CD14-positive monocyte (primary cell): ENCODE results near the gene CELF5. TPM values are rescaled to one million over a fixed set of nuclear protein-coding genes. Genes with fewer than 3 reads are reported as not detected.

ENCODE experiments used
- DNase-seq, 3 donors: peaks; one replicate each; pipeline ENCODE4 v3.0.0-alpha.2; 2011 to 2022
- H2AFZ ChIP-seq: 2 replicates; pipeline ENCODE4 v1.6.0; 2012; ENCODE audit warnings: mild to moderate bottlenecking, low read depth, low read length, inconsistent platforms; ENCODE audit not compliant: insufficient read depth, poor library complexity, severe bottlenecking
- H3K27ac ChIP-seq, 2 donors: 1 replicate in 1 of 2; 2 replicates in 1 of 2; pipeline ENCODE4 v1.5.1; 2012 to 2013; ENCODE audit warnings: low read length in 2 of 2, control low read depth in 1 of 2, inconsistent platforms in 1 of 2, low read depth in 1 of 2, mild to moderate bottlenecking in 1 of 2
- H3K27me3 ChIP-seq, 2 donors: one replicate each; pipeline versions ENCODE4 v1.6.0 to v1.6.1; 2011 to 2013; ENCODE audit warnings: low read length in 2 of 2; ENCODE audit not compliant: control insufficient read depth in 2 of 2, insufficient read depth in 2 of 2
- H3K36me3 ChIP-seq, 2 donors: replicated peaks in 1 of 2; 1 replicate in 1 of 2; 2 replicates in 1 of 2; pipeline versions ENCODE4 v1.5.1 to v1.6.1; 2012 to 2013; ENCODE audit warnings: low read length in 2 of 2, control low read depth in 1 of 2, inconsistent platforms in 1 of 2, mild to moderate bottlenecking in 1 of 2; ENCODE audit not compliant: insufficient read depth in 2 of 2, control insufficient read depth in 1 of 2
- H3K4me1 ChIP-seq, 2 donors: 1 replicate in 1 of 2; 2 replicates in 1 of 2; pipeline versions ENCODE4 v1.5.1 to v1.6.1; 2012 to 2013; ENCODE audit warnings: low read length in 2 of 2, control low read depth in 1 of 2, inconsistent platforms in 1 of 2, mild to moderate bottlenecking in 1 of 2, moderate library complexity in 1 of 2; ENCODE audit not compliant: insufficient read depth in 2 of 2, control insufficient read depth in 1 of 2
- H3K4me2 ChIP-seq: replicated peaks from 2 replicates; pipeline ENCODE3; 2012; ENCODE audit warnings: low read length, moderate library complexity, mild to moderate bottlenecking; ENCODE audit not compliant: poor library complexity, severe bottlenecking; ENCODE audit errors: extremely low read depth
- H3K4me3 ChIP-seq, 3 experiments: fragments of 200-600 bp in 1 of 3; sonication (generic) in 1 of 3; replicated peaks in 1 of 3; 1 replicate in 2 of 3; 2 replicates in 1 of 3; pipeline ENCODE4 v1.5.1; 2011 to 2013; ENCODE audit warnings: low read length in 3 of 3, mild to moderate bottlenecking in 3 of 3, control low read depth in 2 of 3, low read depth in 2 of 3, inconsistent platforms in 1 of 3, moderate library complexity in 1 of 3
- H3K79me2 ChIP-seq: 2 replicates; pipeline ENCODE4 v1.6.0; 2012; ENCODE audit warnings: mild to moderate bottlenecking, control low read depth, inconsistent platforms, low read length, moderate library complexity; ENCODE audit not compliant: insufficient read depth
- H3K9ac ChIP-seq: 2 replicates; pipeline ENCODE4 v1.6.0; 2017; ENCODE audit warnings: low read length, mild to moderate bottlenecking; ENCODE audit not compliant: insufficient read depth, poor library complexity, severe bottlenecking
- H3K9me3 ChIP-seq, 2 donors: replicated peaks in 1 of 2; 1 replicate in 1 of 2; 2 replicates in 1 of 2; pipeline versions ENCODE4 v1.5.1 to v1.6.1; 2012 to 2013; ENCODE audit warnings: low read length in 2 of 2, control low read depth in 1 of 2; ENCODE audit not compliant: control insufficient read depth in 1 of 2, insufficient read depth in 1 of 2
- H4K20me1 ChIP-seq: 2 replicates; pipeline ENCODE4 v1.6.0; 2012; ENCODE audit warnings: mild to moderate bottlenecking, low read length, control low read depth, moderate library complexity; ENCODE audit not compliant: insufficient read depth
- H3K27ac Mint-ChIP-seq, 7 donors: one replicate each; pipeline ENCODE4 v1.8.0; 2020; ENCODE audit warnings: mild to moderate bottlenecking in 7 of 7, mixed read lengths in 7 of 7, moderate library complexity in 6 of 7, inconsistent platforms in 2 of 7
- H3K27me3 Mint-ChIP-seq, 3 donors: one replicate each; pipeline ENCODE4 v1.8.0; 2021 to 2022; ENCODE audit warnings: low read depth in 3 of 3, mild to moderate bottlenecking in 3 of 3, mixed read lengths in 3 of 3, moderate library complexity in 3 of 3, inconsistent platforms in 1 of 3
- H3K36me3 Mint-ChIP-seq, 2 donors: one replicate each; pipeline ENCODE4 v1.8.0; 2020; ENCODE audit warnings: mixed read lengths in 2 of 2, inconsistent platforms in 1 of 2, mild to moderate bottlenecking in 1 of 2
- H3K4me1 Mint-ChIP-seq: one replicate; pipeline ENCODE4 v1.8.0; 2020; ENCODE audit warnings: mild to moderate bottlenecking, mixed read lengths
- H3K4me3 Mint-ChIP-seq, 2 donors: one replicate each; pipeline ENCODE4 v1.8.0; 2020; ENCODE audit warnings: mild to moderate bottlenecking in 2 of 2, mixed read lengths in 2 of 2, moderate library complexity in 1 of 2
- H3K9me3 Mint-ChIP-seq, 7 donors: one replicate each; pipeline ENCODE4 v1.8.0; 2020 to 2022; ENCODE audit warnings: mixed read lengths in 7 of 7, mild to moderate bottlenecking in 6 of 7, moderate library complexity in 6 of 7, inconsistent platforms in 2 of 7
- WGBS: methylation state at CpG from one replicate; pipeline ENCODE4 v1.1.5; 2013; ENCODE audit warnings: missing lambda C conversion rate; ENCODE audit not compliant: insufficient coverage; 5-methylcytosine and 5-hydroxymethylcytosine counted together
- intact Hi-C, 2 donors: fragments of 100-400 bp; cut with micrococcal nuclease; formaldehyde crosslinking; loops; one replicate each; pipeline versions ENCODE4 v1.15.0 to v1.15.1; 2023
- polyA plus RNA-seq, 3 donors: library from polyadenylated mRNA; depleted of rRNA in 1 of 3; unstranded in 2 of 3; stranded (reverse) in 1 of 3; fragments of 300-500 nt in 2 of 3; fragments of >200 nt in 1 of 3; fragmentation: Illumina TruSeq in 2 of 3; gene quantifications; 1 replicate in 2 of 3; 2 replicates in 1 of 3; pipeline ENCODE4 v1.2.3, GENCODE V29; 2012 to 2021
- TF ChIP-seq, protein P1 (sequence below): fragments of 200-600 bp; IDR thresholded peaks from one replicate; pipeline ENCODE4 v1.8.0; 2022; ENCODE audit warnings: antibody characterized with exemption, mild to moderate bottlenecking

The CELF5 gene
- polyA plus RNA-seq, 3 donors = not detected

DNA sequence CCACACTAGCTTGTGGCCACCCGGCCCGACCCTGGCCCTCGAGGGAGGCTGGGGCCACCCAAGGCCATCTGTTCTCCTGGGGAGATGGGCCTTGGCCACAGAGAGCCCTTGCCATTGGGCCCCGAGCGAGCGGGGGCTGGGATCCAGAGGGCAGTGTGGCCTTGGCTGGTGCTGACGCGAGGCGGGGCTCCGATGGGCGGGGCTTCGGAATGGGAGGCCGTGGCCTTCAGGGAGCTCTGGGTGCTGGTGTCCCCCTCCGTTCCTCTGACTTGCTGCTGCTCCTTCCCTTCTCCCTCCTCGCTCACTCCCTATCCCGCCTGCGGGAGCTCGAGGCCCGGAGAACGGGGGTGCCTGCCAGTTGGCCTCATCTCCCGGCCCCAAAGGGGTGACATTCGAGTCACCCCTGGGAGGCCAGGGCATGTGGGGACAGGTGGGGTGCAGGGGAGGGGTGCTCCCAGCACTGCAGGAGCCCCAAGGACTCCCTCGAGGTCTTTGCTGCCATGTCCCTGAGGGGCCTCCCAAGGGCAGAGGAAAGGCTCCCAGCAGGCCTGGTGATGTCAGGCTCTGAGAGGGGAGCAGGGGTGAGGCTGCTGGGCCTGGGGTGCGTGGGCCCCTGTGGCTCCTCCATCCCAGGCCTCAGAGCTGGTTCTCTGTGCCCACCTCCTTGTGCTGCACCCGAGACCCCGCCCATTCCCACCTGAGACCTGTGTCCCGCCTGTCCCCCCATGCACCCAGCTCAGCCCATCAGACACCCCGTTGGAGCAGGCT, 34.6 kb upstream of the CELF5 start:
- Mint-ChIP-seq H3K4me1 (peaks cover 55% of the 10 kb centered on the region), H3K27me3 (peaks cover 0 to 4% (median 0%) of the 10 kb centered on the region in 3 donors), H3K4me3 (no peak overlapping the region), H3K9me3 (peaks cover 0 to 3% (median 0%) of the 10 kb centered on the region in 7 donors), H3K27ac (peak overlapping the region in 3 of 7 donors; percentile 25 to 92 (median 83)), H3K36me3 (peaks cover 11 to 29% of the 10 kb centered on the region in 2 donors)
- Histone ChIP-seq H2AFZ (no peak overlapping the region), H3K79me2 (peaks cover 71% of the 10 kb centered on the region), H3K9ac (peak overlapping the region; percentile 21), H3K27me3 (no peaks in the 10 kb centered on the region), H3K4me1 (peaks cover 54 to 60% of the 10 kb centered on the region in 2 donors), H3K9me3 (no peaks in the 10 kb centered on the region), H3K4me3 (peak overlapping the region in 1 of 3 experiments; percentile 71), H3K36me3 (peaks cover 6 to 13% of the 10 kb centered on the region in 2 donors), H4K20me1 (peaks cover 50% of the 10 kb centered on the region), H3K4me2 (peak overlapping the region; percentile 99), H3K27ac (peak overlapping the region in 1 of 2 donors; percentile 82)
- TF ChIP-seq, protein P1, sequence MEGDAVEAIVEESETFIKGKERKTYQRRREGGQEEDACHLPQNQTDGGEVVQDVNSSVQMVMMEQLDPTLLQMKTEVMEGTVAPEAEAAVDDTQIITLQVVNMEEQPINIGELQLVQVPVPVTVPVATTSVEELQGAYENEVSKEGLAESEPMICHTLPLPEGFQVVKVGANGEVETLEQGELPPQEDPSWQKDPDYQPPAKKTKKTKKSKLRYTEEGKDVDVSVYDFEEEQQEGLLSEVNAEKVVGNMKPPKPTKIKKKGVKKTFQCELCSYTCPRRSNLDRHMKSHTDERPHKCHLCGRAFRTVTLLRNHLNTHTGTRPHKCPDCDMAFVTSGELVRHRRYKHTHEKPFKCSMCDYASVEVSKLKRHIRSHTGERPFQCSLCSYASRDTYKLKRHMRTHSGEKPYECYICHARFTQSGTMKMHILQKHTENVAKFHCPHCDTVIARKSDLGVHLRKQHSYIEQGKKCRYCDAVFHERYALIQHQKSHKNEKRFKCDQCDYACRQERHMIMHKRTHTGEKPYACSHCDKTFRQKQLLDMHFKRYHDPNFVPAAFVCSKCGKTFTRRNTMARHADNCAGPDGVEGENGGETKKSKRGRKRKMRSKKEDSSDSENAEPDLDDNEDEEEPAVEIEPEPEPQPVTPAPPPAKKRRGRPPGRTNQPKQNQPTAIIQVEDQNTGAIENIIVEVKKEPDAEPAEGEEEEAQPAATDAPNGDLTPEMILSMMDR = no peak
- no peak for DNase-seq
- intact Hi-C loops = loop anchor here in 1 of 2 donors (10.0 kb wide), 1 partner anchor 365 kb away; no protein-coding TSS in a partner anchor
- WGBS = 94% methylated on average over 10 of the region's 28 CpGs

DNA sequence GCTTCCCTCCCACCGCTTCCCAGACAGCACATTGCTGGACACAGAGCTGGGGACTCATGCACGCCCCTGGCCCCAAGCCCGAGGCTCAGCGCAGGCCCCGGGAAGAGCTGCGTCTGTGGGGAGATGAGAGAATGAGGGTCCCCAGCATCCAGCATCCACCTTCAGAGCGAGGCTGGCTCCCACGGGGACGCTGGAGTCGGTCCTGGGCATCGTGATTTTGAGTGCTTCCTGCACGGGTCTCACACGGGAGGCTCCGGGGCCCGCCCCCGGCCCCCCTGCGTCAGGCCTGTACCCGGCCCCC, 34.0 kb upstream of the CELF5 start:
- Histone ChIP-seq H2AFZ (no peak overlapping the region), H3K4me2 (no peak overlapping the region), H3K9ac (no peak overlapping the region), H3K79me2 (peaks cover 71% of the 10 kb centered on the region), H3K27me3 (no peaks in the 10 kb centered on the region), H3K36me3 (peaks cover 6 to 13% of the 10 kb centered on the region in 2 donors), H3K27ac (peak overlapping the region in 1 of 2 donors; percentile 82), H3K4me1 (peaks cover 50 to 55% of the 10 kb centered on the region in 2 donors), H4K20me1 (peaks cover 47% of the 10 kb centered on the region), H3K4me3 (no peak overlapping the region), H3K9me3 (no peaks in the 10 kb centered on the region)
- Mint-ChIP-seq H3K27ac (peak overlapping the region in 1 of 7 donors; percentile 25), H3K4me3 (no peak overlapping the region), H3K4me1 (peaks cover 51% of the 10 kb centered on the region), H3K27me3 (peaks cover 0 to 4% (median 0%) of the 10 kb centered on the region in 3 donors), H3K36me3 (peaks cover 14 to 33% of the 10 kb centered on the region in 2 donors), H3K9me3 (peaks cover 0 to 3% (median 0%) of the 10 kb centered on the region in 7 donors)
- TF ChIP-seq, protein P1 = no peak
- no peak for DNase-seq
- intact Hi-C loops = no loop called here
- WGBS = 94% methylated on average over 17 of the region's 18 CpGs
